Measurements from ENCODE around the gene SNTB2. TPM values are rescaled to one million over a fixed set of nuclear protein-coding genes. Genes with fewer than 3 reads are reported as not detected.

SNTB2 gene
- total and polyA plus RNA-seq, 2 of the 8 experiments (the other 6 are each of a cell fraction or from before 2014, with no cell fraction given) = 6.0 to 16.1 TPM

GRCh38 chr16:69201787-69202186 is 14.8 kb downstream of the SNTB2 start:
- Histone ChIP-seq H3K27ac (ENCODE audit: low read depth, low read length) (no peak overlapping the region), H2BK15ac (ENCODE audit: low read length) (no peak overlapping the region), H3K36me3 (ENCODE audit: control insufficient read depth in 2 of 4, insufficient read depth in 4 of 4, low read length in 3 of 4) (no peaks in the 10 kb centered on the region), H3K4me2 (ENCODE audit: insufficient read depth in 1 of 2, low read depth in 2 of 2, low read length in 2 of 2) (no peak overlapping the region), H4K5ac (ENCODE audit: insufficient read length, low read depth, low read length) (no peak overlapping the region), H2AK5ac (ENCODE audit: low read depth, low read length) (no peak overlapping the region), H3K4ac (replicated peaks; ENCODE audit: insufficient read length, low read depth, low read length) (no peak overlapping the region), H2BK5ac (ENCODE audit: low read depth, low read length) (no peak overlapping the region), H3K18ac (ENCODE audit: extremely low read depth, low read length) (no peak overlapping the region), H3K14ac (ENCODE audit: insufficient read length) (no peak overlapping the region), H2BK20ac (ENCODE audit: low read length) (no peak overlapping the region), H3K23me2 (ENCODE audit: low read depth, low read length) (no peaks in the 10 kb centered on the region), H3K27me3 (replicated peaks in 1 of 4; ENCODE audit: control insufficient read depth in 3 of 4, extremely low read depth in 1 of 4, insufficient read depth in 3 of 4, low read length in 3 of 4) (no peaks in the 10 kb centered on the region), H4K20me1 (replicated peaks in 1 of 2; ENCODE audit: control insufficient read depth in 1 of 2, insufficient read depth in 2 of 2, low read length in 2 of 2) (peaks cover 0 to 2% of the 10 kb centered on the region in 2 experiments), H2BK120ac (replicated peaks; ENCODE audit: low read depth, low read length) (no peak overlapping the region), H3K23ac (ENCODE audit: insufficient read length) (no peak overlapping the region), H3K9ac (replicated peaks in 1 of 4; ENCODE audit: extremely low read depth in 1 of 4, low read depth in 3 of 4, low read length in 3 of 4) (peak overlapping the region in 1 of 4 experiments; percentile 38; a peak in 1 of 7 replicates), H3K79me2 (ENCODE audit: control insufficient read depth in 1 of 2, insufficient read depth in 2 of 2, low read length in 2 of 2) (peaks cover 0 to 11% of the 10 kb centered on the region in 2 experiments; a peak in 1 of 4 replicates), H4K8ac (ENCODE audit: extremely low read depth, insufficient read depth, low read length) (no peak overlapping the region), H3K9me3 (ENCODE audit: insufficient read depth in 2 of 2, low read depth in 1 of 2, low read length in 1 of 2) (no peaks in the 10 kb centered on the region), H2BK12ac (ENCODE audit: low read depth, low read length) (no peak overlapping the region), H4K91ac (replicated peaks; ENCODE audit: insufficient read length, low read length) (no peak overlapping the region), H3K4me1 (replicated peaks in 1 of 4; ENCODE audit: control insufficient read depth in 3 of 4, insufficient read depth in 4 of 4, low read length in 3 of 4) (no peaks in the 10 kb centered on the region), H3K79me1 (ENCODE audit: low read depth, low read length) (no peaks in the 10 kb centered on the region; the same call in 1 of the 2 replicates), H3K56ac (replicated peaks; ENCODE audit: insufficient read length, low read depth, low read length) (no peak overlapping the region), H3K4me3 (ENCODE audit: extremely low read depth in 1 of 4, insufficient read depth in 2 of 4, low read depth in 3 of 4, low read length in 4 of 4) (no peak overlapping the region), H2AFZ (ENCODE audit: low read length) (no peak overlapping the region)
- ChIA-PET POLR2A (ENCODE audit: partially characterized antibody) (interaction anchor here (0.6 kb wide), 1 partner anchor 31 kb away, joined by 3 read pairs; no protein-coding TSS in a partner anchor), CTCF (ENCODE audit: partially characterized antibody) (no interaction called here)
- TF ChIP-seq CREB1 (IDR thresholded peaks at IDR 0.05) (no peak), EP300 (IDR thresholded peaks at IDR 0.05; ENCODE audit: borderline replicate concordance in 1 of 2, low read depth in 2 of 2, low read length in 2 of 2) (no peak), YY1 (IDR thresholded peaks at IDR 0.05; ENCODE audit: low read depth, low read length) (no peak), POLR2AphosphoS5 (IDR thresholded peaks at IDR 0.05; ENCODE audit: low read depth, low read length) (no peak), TEAD4 (IDR thresholded peaks at IDR 0.05; ENCODE audit: low read depth, low read length) (no peak)
- 91% methylated on average over 2 of the region's 2 CpGs; no CpG with 5 or more reads in 1 of the 2 experiments for WGBS, 2 experiments (ENCODE audit: extremely low coverage in 1 of 2, insufficient coverage in 1 of 2, insufficient read length in 1 of 2, insufficient replicate concordance in 2 of 2, low coverage in 1 of 2, low lambda C conversion rate in 2 of 2, missing lambda C conversion rate in 1 of 2)
- DNase-seq (ENCODE audit: low read depth in 1 of 2, low spot score in 2 of 2) (no peak), FAIRE-seq (no peak)
